ENCODE measurements around the gene PDE4A. TPM values are rescaled to one million over a fixed set of nuclear protein-coding genes. Genes with fewer than 3 reads are reported as not detected.

PDE4A gene
- total RNA-seq, 4 donors from 2014 or later: 3.7 to 7.9 (median 5.6) TPM

DNA sequence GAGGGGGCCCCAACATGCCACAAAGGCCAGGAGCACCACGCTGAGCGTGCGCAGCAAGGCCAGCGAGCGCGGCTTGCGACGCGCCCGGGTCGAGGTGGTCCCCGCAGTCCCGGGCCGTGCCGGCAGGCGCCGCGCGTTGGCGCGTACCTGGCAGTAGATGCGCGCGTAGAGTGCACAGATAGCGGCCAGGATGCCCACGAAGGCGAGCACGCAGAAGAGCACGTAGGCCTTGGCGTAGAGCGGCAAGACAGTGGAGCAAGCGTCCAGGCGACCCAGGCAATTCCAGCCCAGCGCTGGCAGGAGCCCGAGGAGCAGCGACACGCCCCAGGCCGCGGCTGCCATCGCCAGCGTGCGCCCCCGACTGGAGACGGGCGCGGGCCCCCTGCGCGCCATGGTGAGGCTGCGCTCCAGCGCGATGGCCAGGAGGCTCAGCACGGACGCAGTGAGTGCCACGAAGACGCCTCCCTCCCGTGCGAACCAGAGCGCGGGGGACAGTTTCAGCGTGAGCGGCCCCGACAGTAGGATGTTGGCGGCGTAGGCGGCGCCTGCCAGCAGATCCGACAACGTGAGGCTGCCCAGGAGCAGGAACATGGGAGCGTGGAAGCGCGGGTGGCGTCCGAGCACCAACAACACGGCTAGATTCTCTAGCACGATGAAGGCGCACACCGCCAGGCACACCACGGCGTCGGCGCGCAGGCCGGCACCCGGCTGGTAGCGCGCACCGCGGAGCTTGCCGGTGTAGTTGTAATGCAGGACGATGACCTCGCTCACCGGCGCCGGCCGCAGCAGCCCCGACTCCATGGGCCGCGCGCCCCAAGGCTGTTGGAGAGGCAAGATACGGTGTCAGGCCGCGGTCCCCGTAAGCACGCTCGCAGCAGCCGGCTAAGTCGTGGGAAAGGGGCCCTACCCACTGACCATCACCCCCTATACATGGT lies 94.1 kb downstream of the PDE4A start:
- Histone ChIP-seq H3K27ac (no peak overlapping the region), H3K4me1 (peaks cover 49% of the 10 kb centered on the region), H3K36me3 (peaks cover 13% of the 10 kb centered on the region), H3K27me3 (peaks cover 70% of the 10 kb centered on the region), H3K9me3 (no peaks in the 10 kb centered on the region), H3K4me3 (no peak overlapping the region)
- 56% methylated on average over 95 of the region's 107 CpGs for WGBS
- DNase-seq (ENCODE audit: low spot score in 2 of 2): no peak
- TF ChIP-seq, protein P1, sequence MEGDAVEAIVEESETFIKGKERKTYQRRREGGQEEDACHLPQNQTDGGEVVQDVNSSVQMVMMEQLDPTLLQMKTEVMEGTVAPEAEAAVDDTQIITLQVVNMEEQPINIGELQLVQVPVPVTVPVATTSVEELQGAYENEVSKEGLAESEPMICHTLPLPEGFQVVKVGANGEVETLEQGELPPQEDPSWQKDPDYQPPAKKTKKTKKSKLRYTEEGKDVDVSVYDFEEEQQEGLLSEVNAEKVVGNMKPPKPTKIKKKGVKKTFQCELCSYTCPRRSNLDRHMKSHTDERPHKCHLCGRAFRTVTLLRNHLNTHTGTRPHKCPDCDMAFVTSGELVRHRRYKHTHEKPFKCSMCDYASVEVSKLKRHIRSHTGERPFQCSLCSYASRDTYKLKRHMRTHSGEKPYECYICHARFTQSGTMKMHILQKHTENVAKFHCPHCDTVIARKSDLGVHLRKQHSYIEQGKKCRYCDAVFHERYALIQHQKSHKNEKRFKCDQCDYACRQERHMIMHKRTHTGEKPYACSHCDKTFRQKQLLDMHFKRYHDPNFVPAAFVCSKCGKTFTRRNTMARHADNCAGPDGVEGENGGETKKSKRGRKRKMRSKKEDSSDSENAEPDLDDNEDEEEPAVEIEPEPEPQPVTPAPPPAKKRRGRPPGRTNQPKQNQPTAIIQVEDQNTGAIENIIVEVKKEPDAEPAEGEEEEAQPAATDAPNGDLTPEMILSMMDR (IDR thresholded peaks at IDR 0.05): peak in 1 of 2 donors; percentile 4
- no peak for TF ChIP-seq POLR2A (IDR thresholded peaks at IDR 0.05)
- no peak for TF ChIP-seq POLR2AphosphoS5 (IDR thresholded peaks at IDR 0.05)
- TF ChIP-seq EP300 (IDR thresholded peaks at IDR 0.05): no peak

DNA sequence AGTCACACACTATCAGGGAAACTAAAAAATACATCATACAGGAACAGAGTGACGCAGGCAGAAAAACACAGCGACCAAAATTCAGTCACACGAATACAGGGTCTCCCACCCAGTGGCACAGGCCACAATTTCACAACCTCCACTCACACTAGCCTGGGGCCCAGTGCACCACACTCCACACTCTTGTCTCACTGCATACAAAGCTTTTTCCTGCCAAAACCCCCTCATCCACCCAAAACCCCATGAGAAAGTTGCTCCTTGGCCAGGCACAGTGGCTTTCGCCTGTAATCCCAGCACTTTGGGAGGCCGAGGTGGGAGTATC lies 95.7 kb downstream of the PDE4A start:
- peaks cover 46% of the 10 kb centered on the region for H3K4me1 ChIP-seq
- H3K9me3 ChIP-seq: no peaks in the 10 kb centered on the region
- WGBS: 63% methylated on average over 5 of the region's 5 CpGs
- H3K36me3 ChIP-seq: peaks cover 13% of the 10 kb centered on the region
- peaks cover 69% of the 10 kb centered on the region for H3K27me3 ChIP-seq
- peak overlapping the region; percentile 49 for H3K27ac ChIP-seq
- TF ChIP-seq POLR2A (IDR thresholded peaks at IDR 0.05) (no peak), POLR2AphosphoS5 (IDR thresholded peaks at IDR 0.05) (no peak), EP300 (IDR thresholded peaks at IDR 0.05) (no peak)
- TF ChIP-seq, protein P1 (IDR thresholded peaks at IDR 0.05): no peak
- DNase-seq (ENCODE audit: low spot score in 2 of 2): no peak
- peak overlapping the region; percentile 58 for H3K4me3 ChIP-seq

DNA sequence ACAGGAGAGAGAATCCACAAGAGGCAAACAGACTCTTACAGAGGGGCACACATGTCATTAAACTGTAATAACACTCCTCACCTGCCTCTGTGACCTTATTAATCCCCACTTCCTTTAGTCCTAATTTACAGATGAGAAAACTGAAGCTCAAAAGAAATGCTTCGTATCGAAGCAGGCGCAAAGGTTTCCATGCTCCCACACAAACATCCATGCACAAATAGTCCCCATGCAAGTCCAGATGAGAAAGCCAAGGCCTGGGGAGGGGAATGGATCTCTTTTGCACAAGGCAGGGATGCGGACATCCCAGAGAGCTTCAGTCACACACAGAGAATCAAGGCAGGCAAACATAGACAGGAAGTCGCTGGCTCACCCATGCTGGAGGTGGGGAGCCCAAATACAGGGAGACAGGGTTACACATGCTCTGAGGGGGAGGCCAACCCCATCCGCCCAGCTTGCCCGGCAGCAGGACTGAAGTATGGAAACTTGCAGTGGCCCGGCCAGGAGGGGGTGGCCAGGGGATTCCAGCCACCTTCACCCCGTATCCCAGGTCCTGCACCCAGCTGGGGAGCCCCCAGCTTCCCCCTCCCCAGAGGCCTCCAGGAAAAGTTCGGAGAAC lies 96.4 kb downstream of the PDE4A start:
- Histone ChIP-seq H3K36me3 (peaks cover 13% of the 10 kb centered on the region), H3K9me3 (no peaks in the 10 kb centered on the region), H3K27ac (peak overlapping the region; percentile 78), H3K4me3 (peak overlapping the region; percentile 58), H3K4me1 (peaks cover 52% of the 10 kb centered on the region), H3K27me3 (peaks cover 64% of the 10 kb centered on the region)
- WGBS: 38% methylated on average over 9 of the region's 10 CpGs
- no peak for DNase-seq (ENCODE audit: low spot score in 2 of 2)
- TF ChIP-seq EP300 (IDR thresholded peaks at IDR 0.05): no peak
- TF ChIP-seq, protein P1 (IDR thresholded peaks at IDR 0.05): no peak

DNA sequence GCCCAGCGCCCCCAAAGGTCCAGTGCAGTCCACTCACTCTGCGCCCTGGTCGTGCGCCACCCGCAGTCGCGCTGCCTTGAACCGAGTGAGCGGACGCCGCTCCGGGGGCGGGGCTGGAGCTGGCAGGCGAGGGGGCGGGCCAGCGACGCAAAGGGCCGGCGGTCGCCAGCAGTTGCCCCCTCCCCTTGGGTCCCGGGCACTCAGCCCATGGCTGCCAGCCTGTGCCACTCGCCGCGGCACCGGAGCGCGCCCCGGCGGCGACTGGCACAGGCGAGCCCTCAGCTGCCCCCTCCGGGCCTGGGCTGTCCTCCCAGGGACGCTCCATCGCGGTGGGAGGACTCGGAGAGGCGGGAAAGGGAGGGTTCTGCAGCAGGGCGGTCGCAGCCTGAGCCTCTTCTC lies 97.0 kb downstream of the PDE4A start, which contains the start of gene S1PR5:
TSS of gene S1PR5 (minus strand) at position 87 of the 399 bp plus-strand sequence. CDS start 2,436 bp downstream, outside the sequence.
- Histone ChIP-seq H3K27me3 (peaks cover 67% of the 10 kb centered on the region), H3K4me1 (peaks cover 56% of the 10 kb centered on the region), H3K27ac (peak within 1 kb of the TSS; percentile 78), H3K9me3 (no peaks in the 10 kb centered on the region), H3K4me3 (peak within 1 kb of the TSS; percentile 58), H3K36me3 (peaks cover 13% of the 10 kb centered on the region)
- TF ChIP-seq POLR2AphosphoS5 (IDR thresholded peaks at IDR 0.05) (no peak), EP300 (IDR thresholded peaks at IDR 0.05) (no peak), POLR2A (IDR thresholded peaks at IDR 0.05) (no peak)
- TF ChIP-seq, protein P1 (IDR thresholded peaks at IDR 0.05): no peak
- no peak for DNase-seq (ENCODE audit: low spot score in 2 of 2)
- no CpG with 5 or more reads among the region's 39 CpGs for WGBS

All from suprapubic skin (tissue), 4 donors.